ENCODE data around the gene QRICH2.
"Not testable (repeated sequence)": the region's sequence is repeated elsewhere in the genome, so short reads cannot be mapped to it uniquely, and the experiment has no call there.

QRICH2 gene

DNA sequence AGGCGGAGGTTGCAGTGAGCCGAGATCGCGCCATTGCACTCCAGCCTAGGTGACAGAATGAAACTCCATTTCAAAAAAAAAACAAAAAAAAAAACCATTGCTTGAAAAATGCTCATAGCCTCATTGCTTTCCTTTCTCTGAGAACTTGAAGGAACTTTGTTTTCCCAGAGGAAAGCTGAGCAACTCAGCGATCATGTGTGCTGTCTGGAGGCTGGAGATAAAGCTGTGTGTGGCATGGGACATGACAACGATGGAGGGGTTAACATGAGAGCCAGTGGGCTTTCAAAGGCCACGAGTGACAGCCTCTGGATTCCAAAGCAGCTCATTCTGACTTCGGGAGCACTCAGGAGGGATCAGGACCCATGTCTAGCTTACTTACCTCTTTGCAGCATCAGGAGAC, 21.6 kb upstream of the QRICH2 start:
- DNase-seq, result no peak

DNA sequence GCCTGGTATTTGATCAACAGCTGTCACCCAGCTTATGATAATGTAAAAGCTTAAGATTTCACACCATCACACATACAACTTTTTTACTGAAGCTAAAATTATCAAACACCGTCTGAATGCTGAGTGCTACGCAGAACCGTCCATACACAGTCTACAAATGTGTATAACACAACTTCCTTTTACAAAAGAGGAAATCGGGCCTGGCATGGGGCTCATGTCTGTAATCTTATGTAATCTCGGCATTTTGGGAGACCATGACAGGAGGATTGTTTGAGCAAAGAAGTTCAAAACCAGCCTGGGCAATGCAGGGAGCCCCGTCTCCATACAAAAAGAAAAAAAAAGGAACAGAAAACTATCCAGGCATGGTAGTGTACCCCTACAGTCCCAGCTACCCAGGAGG, 19.6 kb upstream of the QRICH2 start:
- no peak for DNase-seq

DNA sequence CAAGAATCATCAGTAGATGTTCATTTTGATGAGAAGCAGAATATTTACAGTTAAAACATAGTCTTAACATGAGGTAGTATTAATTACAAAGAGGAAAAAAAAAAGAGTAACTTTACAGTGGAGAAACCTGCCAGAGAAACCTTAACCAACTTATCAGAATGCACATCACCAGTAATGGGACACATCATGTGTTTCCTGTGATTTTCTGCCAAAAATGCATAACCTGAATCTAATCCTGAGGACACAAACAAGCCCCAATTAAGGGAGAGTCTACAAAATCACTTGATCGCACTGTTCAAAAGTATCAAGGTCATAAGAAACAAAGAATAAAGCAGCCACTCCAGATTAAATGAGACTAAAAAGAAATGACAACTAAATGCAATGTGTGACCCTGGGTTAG, 18.2 kb upstream of the QRICH2 start:
- no peak for DNase-seq

DNA sequence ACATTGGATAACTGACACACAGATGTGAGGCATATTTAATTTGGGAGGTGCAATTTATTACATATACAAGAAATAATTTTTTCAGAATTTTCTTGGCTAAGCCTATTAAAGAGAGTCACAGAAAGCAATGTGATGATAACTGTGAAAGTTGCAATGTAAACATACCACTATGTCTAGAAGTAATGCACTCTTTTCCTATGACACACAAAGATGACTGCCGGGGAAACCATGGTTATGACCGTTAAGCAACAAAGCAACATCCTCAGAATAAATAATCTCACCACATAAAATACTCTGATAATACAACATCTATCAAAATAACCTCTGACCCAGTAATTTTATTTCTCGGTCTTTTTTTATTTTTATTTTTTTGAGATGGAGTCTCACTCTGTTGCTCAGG, 10.5 kb upstream of the QRICH2 start:
- no peak for DNase-seq

DNA sequence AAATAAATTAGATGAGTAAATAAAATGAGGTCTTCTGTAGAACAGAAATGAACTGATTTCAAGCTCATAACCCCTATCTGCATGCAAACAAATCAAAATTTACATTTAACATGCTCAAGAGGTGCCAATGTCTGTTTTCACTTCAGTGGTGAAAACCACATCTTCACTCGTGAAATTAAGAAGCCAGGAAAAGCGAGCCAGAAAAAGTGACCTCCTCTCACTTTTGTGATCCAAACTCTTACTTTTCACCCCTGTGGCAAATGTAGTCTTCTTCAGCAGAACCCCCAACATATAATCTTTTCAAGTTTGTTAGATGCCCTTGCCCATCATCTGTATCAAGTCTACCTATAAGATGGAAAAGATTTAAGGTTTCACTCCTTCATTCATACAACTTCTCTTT, 9.5 kb upstream of the QRICH2 start:
- no peak for DNase-seq

DNA sequence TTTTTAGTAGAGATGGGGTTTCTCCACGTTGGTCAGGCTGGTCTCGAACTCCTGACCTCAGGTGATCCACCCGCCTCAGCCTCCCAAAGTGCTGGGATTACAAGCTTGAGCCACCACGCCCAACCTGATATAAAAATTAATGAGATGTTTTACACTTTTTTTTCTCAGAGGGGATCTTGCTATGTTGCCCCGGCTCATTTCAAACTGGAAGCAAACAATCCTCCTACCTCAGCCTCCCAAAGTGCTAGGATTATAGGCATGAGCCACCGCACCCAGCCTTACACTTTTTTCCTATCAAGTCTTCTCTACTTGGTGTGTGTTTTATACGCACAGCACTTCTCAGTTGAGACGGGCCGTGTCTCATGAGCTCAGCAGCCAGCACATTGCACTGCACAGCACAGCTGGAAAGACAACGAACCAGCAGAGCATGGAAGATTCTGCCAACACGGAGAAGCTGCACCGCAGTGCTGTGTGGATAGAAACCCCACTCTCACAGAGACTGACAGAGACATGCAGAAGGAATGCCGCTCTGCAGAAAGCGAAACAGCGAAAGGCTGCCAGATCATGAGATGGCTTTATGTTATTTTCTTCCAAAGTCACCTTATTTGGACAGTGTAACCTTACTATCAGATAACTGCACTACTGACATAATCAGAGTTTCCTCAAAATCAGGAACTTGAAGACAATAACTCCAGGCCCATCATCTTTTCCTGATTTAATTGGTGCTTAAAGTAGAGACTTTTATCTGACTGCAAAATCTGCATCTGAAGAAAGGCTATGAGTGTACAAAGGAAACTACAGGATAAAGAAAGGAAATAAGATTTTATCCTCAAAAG, 6.5 kb upstream of the QRICH2 start:
- no peak for DNase-seq

DNA sequence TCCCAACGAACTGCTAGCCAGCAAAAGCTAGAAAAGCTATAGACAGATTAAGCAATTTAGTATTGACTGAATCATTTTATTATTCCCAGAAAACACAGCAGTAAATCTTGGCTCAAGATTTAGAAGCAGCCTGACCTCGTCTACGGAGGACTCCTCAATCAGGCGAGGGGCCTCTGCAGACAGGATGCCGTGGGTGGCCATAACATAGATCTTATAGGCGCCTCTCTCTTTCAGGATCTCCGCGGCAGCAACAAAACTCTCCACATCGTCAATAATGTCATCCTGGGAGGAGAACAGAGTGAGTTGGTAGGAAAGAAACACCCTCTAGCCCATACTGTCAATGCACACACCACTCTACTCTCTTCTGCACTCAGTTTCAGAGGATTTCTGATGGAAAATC, 4.7 kb upstream of the QRICH2 start:
- no peak for DNase-seq

DNA sequence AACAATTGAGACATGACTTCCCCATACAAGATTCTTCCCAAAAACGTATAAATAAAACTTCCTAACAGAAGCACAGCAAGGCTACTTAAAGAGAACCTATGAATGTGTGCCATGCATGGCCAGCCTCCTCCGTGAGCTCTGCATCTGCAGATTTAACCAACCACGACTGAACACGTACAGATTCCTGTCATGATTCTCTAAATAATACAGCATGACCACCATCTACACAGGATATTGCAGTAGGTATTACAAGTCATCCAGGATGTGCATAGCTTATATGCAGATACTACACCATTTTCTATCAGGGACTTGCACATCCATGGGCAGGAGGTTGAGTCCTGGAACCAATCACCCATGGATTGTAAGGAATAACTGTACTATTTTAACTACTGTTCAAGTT, 1.4 kb upstream of the QRICH2 start:
- no peak for DNase-seq

DNA sequence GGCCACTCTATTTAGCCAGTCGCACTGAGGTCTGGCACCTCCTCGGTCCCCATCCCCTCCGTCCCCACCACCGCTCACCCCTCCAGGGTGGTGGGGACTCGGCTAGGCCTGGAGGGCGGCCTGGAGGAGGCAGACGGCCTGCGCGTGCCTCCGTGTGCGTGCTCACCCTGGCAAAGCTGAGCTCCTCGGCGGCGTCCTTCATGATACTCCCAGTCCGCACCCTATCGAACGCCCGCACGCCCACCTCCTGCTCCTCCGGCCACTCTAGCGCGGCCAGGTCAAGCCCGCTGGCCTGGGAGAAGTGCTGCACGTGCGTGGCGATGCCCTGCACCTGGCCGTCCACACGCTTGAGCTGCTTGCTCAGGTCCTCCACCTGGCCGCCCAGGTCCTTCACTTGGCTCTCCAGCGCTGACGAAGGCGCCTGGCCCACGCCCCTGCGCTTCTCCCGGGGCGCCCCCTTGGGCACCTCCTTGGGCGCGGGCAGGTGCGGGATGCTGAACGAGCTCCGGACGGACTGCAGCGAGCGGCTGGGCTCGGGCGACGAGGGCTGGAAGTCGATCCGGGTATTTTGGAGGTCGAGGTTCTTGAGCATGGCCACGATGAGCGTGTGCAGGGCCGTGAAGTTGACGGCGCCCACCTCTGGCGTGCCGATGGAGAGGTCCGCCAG, 644 bp downstream of the QRICH2 start:
- no peak for DNase-seq

DNA sequence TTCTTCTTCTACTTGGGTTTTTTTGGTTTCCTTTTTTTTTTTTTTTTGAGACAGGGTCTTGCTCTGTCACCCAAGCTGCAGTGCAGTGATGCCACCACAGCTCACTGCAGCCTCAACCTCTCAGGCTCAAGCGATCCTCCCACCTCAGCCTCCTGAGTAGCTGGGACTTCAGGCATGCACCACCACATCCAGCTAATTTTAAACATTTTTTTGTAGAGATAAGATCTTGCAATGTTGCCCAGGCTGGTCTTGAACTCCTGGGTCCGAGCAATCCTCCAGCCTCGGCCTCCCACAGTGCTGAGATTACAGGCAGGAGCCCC, 3.0 kb downstream of the QRICH2 start:
- DNase-seq, result not testable (repeated sequence)

DNA sequence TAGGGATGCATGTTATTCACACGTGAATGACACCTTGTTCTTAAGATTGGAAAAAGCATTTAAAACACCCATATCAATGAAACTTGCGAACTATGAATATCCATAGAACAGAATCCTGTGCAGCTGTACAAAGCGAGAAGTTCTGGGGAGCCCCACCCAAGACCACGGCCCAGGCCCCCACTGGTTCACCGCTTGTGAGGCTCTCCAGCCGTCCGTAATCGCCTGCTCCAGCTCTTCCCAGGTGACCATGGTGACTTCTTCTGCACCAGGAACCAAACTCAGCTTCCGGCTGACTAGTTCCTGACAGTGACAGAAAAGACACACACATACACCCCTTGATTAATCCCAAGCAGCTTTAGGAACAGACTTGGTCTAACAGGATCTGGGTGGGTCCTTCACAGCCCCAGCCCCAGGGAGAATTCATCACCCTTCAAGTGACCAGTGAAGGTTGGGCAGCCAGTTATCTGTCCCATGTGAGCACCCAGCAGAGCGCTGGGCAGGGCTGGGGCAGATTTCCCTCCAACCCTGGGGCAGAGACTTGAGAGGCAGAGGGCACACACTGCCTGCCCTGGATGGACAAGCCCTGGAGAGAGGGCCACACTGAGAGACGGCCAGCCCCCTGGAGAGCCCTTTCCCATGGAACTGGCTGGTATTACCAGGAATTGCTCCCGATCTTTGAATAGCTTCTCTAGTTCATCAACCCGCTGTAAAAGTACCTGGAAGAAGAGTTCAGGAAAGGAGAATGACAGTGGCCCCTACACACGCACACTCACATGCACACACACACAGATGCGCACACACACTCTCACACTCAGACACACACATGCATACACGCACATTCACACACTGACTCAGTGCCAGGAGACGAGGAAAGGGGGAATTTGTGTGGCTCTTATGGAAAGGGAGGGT, 3.6 kb downstream of the QRICH2 start:
- no peak for DNase-seq

DNA sequence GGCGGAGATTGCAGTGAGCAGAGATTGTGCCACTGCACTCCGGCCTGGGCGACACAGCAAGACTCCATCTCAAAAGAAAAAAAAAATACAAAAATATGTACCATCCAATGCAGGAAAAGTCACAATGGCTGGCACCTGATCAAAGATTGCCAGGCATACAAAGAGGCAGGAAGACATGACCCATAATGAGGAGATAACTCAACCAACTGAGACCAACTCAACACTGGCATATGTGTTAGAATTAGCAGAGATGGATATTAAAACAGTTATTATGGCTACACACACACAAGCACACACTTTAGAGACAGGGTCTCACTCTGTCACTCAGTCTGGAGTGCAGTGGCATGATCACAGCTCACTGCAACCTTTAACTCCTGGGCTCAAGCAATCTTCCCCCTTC, 10.6 kb downstream of the QRICH2 start:
- no peak for DNase-seq

DNA sequence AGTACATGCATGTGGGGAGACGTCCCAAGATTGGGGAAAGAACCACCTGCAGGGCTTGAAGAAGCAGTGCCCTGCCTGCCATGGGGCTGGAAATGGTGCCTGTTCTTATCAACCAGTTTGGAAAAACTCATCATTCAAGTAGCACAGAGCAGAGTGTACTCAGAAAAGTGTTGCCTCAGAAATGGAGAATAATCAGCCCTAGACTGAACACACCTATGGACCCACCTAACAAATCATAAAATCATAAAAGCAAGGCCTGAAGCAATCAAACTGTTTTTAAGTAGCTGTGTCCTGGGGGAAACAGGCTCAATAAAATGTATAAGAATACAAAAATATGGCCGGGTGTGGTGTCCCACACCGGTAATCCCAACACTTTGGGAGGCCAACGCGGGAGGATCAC, 11.2 kb downstream of the QRICH2 start:
- no peak for DNase-seq

DNA sequence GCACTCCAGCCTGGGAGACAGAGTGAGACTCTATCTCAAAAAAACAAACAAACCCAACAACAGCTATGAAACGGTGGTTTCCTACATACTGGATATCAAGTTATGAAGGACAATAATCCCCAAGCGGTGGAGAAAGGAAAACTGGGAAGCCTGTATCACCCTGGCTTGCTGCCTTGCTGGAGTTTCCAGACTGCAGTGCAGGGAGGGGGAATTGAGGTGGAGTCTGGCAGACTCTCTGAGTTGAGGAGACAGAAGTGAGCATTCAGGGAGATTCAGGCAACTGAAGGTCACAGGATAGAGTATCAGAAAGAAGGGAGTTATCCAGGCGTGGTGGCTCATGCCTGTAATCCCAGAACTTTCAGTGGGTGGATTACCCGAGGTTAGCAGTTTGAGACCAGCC, 11.9 kb downstream of the QRICH2 start:
- no peak for DNase-seq

DNA sequence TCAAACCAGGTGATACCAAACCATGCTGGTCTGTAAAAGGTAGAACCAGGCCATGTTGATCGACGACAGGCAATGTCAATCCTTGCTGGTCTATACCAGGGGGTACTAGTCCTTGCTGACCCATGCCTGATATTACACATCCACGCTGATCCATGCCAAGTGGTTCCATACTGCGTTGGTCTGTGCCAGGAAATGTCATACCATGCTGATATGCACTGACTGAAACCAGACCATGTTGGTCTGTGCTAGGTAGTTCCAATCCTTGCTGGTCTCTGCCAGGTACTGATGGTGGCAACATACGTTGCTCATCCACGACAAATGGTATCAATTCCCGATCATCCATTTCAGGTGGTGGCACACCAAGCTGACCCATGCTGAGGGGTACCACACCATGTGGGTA, 15.0 kb downstream of the QRICH2 start:
- no peak for DNase-seq

DNA sequence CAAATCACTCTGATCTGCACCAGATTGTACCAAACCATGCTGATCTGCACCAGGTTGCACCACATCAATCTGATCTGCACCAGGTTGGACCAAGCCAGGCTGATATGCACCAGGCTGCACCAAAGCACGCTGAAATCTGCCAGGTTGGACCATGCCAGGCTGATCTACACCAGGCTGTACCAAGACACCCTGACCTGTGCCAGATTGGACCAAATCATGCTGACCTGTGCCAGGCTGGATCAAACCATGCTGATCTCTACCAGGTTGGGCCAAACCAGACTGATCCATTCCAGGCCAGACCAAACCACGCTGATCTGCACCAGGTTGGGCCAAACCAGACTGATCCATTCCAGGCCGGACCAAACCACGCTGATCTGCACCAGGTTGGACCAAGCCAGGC, 15.5 kb downstream of the QRICH2 start:
- no peak for DNase-seq

DNA sequence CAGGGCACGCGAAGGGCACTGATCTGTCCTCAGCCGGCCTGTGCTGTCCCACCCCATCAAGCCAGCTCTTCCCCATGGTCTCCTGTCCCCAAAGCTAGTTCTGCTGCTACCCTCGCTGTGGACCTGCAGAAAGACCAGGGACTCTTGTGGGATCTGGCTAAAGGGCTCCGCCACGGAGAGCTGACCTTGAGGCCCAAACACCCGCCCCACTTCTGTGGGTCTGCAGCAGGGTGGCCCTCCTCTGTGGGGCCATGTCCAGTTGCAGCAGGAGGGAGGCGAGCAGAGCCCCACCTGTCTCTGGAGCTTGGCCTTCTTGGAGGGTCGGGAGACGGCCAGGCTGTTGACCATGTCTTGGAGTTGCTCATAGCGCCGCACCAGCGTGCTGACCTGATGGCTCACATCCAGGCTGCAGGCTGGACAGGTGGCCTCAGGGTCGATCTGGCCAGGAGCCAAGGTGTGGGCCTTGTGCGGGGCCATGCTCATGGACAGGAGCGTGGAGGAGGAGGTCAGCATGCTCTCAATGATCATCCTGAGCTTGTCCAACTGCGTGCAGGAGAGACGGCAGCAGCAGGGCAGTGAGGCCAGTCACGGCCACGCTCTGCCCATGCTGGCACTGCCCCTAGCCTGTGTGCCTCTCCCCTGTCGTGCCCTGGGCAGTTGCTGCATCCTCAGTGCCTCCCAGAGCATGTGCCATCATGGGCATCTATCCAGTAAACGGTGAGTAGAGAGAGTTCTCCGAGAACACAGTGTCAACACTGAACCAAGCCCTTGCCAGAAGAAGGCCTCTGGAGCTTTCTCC, 26.3 kb downstream of the QRICH2 start:
- no peak for DNase-seq

DNA sequence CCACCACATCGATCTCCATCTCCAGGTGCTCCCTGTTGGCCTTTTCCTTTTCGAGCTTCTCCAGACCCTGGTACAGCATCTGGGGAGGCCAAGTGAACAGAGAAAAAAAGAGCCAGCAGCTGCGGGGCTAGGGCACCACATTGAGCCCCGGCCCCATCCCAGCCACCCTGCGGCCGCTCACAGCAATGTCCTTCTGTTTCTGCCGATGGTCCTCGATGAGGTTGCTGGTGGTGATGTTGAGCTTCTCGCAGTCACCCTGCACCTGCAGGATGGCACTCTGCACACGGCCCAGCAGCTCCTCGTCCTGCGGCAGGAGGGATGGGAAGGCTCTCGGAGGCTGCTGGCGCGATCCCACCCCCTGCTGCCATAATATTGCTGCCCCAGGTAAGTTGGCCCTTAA, 27.4 kb downstream of the QRICH2 start:
- DNase-seq, result no peak

DNA sequence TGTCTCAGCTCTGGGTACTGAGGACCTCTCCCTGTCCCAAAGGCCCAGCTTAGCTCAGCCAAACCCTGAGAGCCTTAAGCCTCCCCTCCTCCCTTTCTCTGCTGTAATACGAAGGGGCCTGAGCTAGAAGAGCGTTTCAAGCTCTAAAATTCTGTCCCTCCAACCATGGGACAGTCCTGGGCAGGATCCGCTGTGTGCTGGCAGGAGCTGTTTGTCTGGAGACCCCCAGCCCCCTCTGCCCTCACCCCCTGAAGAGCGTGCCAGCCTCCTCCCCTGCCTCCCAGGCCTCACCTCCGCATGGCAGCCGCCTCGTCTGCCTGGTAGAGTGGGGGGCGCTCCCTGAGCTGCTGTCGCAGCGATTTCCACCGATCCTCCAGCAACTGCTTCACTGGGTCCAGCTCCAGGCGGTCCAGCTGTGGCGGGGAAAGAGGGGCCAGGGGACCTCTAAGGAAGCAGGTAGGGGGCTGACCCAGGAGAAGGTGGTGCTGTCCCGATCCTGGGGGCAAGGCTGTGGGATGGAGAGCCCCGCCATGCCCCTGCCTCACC, 28.3 kb downstream of the QRICH2 start:
- DNase-seq, result no peak

DNA sequence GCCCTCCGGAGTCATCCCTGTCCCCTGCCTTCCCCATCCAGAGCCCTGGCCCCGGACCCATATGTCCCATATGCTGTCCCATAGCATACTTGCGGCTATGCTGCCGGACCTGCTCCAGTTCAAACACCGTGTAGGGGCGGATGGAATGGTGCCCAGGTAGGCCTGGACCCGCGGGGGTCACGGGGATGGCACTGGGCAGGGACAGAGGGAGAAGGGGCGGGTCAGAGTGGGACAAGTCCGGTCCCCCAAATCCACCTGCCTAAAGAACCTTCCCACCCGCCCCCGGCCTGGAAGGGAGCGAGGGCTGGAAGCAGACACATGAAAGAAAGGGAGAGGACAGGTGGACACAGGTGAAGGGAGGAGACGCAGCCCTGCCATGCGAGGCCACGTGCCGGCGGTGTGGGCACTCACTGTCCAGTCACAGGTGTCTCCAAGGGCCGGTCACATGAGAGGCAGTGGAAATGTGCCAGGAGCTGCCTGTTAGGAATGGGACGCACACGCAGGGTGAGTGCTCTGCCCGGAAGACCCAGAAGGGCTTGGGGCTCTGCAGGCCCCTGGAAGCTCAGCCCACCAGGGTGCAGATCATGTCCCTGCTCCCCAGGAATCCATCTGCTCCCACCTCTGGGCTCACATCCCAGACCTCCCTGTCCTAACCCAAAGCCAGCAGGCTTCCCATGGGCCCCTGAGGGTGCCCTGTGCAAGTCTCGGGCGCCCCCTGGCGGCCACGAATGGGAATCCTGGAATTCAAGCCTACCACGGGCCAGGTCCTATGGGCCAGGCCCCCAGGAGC, 28.9 kb downstream of the QRICH2 start:
- peak; percentile 22 to 59 for DNase-seq

DNA sequence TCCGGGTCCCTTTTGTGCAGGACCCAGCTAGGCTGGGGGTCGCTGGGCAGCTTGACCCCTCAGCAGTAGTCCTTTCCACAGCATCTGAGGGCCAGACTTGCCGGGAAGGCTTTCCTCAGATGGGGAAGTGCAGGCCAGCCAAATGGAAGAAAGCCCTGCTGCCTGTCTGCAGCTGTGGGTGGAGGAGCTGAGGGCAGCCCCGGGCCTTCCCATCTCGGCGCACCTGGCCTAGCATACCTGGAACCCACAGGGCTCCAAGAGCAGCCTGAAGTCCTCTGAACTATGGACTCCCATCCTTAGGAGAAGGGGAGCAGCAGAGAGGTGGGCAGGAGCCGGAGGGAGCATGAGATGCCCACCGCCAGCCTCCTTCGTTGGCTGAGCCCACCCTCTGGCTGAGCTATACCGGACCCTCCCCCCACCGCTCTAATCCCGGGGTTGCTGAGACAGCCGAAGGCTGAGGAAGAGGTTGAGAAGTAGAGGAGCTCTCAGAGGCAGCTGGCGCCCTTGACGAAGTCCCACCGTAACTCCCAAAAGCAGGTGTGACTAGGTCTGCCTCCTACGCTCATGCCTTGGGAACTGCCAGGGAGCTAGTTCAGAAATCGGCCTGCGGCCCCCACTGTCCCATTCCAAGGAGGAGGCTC, 29.7 kb downstream of the QRICH2 start:
- no peak for DNase-seq
